NOMO-1 treated with DMSO at 0.1 percent for 48 hours (cell line): ENCODE results near the gene ATG2B.
"Not testable (repeated sequence)": the region's sequence is repeated elsewhere in the genome, so short reads cannot be mapped to it uniquely, and the experiment has no call there.

Experiments used
- DNase-seq: peaks from one replicate; lab custom pipeline; 2025; ENCODE audit not compliant: unreplicated experiment; lab: John Stamatoyannopoulos, UW

ATG2B gene

DNA sequence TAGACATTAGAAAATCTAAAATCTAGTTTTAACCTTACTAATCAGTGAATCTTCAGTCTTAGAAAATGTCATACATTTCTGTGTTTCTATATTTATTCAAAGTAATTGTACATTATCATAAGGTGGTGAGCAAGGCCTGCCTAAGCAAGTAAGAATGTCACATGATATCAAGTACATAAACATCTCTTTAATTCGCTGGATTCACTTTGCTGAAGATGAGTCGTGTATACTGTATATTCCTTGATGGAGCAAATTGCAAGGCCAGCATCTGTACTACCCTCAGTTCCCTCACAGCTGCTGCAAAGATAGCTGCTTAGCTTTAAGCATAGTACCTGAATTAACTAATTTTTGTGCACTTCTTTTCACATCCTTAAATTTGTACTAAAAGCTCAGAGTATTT, 20.3 kb upstream of the ATG2B start:
- DNase-seq, result no peak

DNA sequence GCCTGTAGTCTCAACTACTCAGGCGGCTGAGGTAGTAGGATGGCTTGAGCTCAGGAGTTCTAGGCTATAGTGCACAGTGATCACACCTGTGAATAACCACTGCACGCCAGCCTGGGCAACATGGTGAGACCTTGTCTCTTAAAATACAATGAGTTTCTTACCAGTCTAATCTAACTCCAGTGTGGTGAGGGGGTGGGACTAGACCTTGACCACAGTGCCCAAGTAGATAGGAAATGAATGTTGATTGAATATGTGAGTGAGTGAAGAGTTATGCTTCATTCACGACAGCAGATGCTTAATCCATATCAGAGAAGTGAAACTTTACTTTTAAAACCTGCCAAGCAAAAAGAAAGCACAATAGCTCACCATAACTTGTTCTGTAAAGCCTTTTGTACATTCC, 17.6 kb upstream of the ATG2B start:
- no peak for DNase-seq

DNA sequence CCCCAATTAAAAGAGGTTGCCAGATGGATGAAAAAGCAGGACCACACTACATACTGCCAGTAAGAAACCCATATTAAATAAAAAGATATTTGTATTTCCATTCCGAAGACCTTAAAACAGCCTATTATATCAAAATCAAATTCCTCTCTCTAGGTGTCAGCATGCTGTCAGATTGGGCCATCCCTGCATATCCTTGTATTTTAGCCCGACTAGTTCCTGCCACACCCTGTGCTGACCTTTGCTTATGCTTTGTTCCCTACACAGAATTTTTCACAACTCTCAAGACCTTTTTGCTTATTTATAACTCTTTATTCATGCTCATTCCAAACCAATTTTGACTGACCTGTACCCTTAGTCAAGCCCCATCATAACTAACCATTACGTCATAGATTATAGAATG, 13.0 kb upstream of the ATG2B start:
- no peak for DNase-seq

DNA sequence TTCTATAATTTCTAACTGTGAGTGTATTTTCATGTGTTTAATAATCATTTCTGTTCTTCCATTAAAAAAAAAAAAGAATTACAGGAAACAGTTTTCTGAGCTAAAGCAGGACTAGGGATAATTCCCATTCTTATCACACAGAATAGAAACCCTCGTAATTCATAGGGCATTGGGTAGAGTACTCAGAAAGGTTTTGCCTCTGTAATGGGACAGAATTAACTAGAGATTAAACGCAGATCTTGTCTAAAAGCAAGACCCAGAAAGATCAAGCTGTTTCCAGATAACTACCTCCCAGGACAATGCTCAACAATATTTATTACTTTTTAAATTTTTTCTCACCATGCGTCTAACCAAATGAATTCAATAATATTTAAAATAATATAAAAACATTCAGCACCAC, 10.4 kb upstream of the ATG2B start:
- DNase-seq, result no peak

DNA sequence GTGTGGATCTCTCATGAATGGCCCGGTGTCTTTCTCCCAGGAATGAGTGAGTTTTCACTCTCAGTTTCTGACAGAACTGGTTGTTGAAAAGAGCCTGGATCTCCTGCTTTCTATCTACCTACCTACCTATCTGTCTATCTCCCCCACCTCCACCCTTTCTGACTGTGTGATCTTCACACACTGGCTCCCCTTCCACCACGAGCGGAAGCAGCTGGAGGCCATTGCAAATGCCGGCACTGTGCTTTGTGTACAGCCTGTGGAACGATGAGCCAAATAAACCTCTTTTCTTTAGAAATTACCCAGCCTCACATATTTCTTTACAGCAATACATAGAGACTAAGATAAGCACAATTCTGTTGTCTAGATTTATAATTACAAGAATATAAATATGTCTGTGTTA, 7.4 kb upstream of the ATG2B start:
- no peak for DNase-seq

DNA sequence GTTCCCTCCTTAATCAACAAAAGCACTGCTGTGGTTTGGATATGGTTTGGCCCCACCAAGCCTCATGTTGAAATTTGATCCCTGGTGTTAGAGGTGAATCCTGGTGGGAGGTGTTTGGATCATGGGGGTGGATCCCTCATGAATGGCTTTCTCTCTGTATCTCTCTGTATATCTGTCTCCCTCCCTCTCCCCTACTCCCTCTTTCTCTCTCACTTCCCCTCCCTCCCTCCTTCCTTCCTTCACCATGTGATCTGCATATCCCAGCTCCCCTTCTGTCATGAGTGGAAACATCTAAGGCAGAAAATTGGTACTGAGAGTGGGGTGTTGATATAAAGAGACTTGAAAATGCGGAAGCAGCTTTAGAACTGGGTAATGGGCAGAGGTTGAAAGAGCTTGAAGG, 5.4 kb upstream of the ATG2B start:
- DNase-seq, result no peak

DNA sequence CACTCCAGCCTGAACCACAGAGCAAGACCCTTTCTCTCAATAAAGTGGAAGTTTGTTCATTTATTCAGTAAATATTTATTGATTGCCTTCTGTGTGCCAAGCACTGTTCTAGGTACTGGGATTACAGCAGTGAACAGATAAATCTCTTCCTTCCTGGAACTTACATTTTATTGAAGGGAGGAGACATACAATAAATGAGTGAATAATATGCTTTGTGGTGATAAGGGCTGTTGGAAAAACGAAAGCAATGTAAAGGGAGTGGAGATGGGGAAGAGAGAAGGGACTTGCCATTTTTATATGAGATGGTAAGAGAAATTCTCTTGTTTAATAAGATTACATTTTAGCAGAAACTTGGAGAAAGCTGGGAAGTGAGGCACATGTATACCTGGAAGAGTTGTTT, 1.8 kb upstream of the ATG2B start:
- no peak for DNase-seq

DNA sequence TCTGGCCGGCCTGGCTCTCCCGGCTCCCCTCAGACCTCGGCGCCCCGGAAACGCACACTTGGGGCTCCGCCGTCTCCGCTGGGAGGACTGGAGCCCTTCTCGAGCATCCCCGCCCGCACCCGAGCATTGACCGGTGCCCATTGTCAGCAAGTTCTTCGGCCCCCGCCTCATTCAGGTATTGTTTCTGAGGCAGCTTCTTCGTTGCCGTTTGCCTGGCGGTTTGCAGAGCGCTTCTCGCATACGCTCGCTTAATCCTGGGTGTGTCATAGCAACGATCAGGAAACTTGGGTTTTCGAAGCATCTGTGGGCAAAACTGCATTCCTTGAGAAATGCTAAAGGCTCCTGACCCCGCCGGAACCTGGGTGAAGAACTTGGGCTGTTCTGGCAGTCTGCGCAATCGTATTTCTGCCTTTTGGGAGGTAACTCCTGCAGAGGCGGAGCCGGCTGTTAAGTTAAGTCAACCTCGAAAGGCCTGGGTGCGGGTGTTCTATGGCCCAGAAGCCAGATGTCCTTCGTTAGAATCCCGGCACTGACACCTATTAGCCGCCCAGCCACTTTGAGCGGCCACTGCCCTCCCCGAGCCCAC, 703 bp upstream of the ATG2B start:
- peak; percentile 20 for DNase-seq

DNA sequence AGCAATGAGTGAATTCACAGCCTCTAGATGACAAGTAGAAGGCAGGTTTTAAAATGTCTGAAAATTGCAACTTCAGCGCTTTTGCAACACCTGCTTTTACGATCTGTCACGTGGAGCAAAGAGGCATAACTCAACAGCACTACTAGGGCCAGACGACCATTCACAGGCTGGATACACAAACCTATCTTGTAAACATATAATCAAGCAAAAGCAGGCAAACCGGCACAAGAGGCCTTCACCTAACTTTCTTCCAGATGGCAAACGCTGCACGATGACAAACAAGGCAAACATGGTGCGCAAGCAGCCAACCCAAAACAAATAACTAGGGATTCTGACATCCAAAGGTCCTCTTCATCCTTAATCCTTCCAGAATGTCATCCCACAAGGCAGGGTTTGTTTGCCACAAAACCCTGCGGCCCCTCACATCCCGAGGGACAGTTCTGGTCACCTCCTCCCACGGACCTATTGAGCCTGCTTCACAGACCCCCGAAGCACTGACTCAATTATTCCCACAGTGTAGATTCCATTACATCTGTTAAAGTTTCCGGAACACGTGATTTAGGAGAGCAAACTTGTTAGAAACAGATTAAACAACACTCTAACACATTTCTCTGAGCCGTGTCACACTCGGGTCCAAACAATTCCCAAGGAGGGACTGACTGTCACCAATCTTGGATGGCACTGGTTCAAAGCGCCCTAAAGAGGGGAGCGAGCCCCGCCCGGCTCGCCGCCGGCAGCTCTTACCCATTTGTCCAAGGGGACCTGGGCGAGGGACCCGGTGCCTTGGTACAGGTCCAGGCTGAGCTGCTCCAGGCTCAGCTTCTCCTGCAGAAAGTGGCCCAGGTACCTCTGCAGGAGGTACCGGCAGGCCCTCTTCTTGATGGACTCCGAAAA, 823 bp downstream of the ATG2B start:
- DNase-seq, result peak; percentile 82

DNA sequence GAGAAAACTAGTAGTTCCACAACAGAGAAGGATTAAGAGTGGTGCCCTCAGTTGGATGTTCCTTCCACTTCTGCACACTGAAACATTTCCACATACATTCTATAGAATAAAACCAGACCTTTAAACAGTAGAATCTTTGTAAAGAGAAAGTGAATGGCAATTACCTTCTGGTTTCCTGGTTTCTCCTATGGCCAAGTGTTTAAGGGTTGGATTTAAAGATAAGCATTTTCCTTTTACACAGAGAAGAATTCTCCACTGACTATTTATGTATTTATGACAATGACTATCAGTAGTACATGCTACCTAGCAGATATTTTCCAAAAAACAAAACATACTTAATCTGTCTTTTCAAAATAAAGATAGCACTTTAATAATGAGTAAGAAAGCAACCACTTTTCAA, 3.2 kb downstream of the ATG2B start:
- no peak for DNase-seq

DNA sequence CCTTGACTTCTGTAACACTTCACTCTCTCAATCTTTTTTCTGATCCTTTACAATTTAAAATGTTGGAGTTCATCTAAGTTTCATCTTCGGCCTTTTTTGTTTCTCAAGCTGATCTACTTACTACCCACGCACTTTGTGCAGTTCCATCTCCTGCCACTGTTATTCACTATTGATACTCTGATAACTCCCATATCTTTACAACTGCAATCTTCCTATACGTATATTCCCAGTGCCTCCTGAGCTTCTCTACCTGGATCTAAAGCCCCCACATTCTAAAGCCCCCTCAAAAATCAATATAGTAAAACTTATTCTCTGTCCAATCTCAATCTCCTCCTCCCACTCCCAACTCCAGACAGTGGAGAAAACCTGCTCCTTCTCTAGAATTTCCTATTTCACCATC, 5.9 kb downstream of the ATG2B start:
- no peak for DNase-seq

DNA sequence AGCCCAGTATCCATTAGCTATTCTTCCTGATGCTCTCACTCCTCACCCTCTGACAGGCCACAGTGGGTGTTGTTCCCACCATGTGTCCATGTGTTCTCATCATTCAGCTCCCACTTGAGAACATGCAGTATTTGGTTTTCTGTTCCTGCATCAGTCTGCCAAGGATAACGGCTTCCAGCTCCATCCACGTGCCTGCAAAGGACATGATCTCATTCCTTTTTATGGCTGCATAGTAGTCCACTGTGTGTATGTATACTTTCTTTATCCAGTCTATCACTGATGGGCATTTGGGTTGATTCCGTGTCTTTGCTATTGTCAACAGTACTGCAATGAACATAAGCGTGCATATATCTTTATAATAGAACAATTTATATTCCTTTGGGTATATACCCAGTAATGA, 8.9 kb downstream of the ATG2B start:
- no peak for DNase-seq

DNA sequence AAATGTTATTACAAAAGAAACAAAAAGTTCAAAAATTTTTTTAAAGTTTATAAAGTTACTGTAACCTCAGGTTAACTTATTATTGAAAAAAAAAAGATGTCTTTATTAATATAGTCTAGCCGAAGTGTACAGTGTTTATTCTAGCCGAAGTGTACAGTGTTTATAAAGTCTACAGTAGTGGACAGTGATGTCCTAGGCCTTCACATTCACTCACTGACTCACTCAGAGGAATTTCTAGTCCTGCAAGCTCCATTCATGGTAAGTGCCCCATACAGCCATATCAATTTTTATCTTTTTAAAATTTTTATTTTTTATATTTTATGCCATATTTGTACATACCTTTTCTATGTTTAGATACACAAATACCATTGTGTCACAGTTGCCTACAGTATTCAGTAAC, 10.4 kb downstream of the ATG2B start:
- DNase-seq, result no peak

DNA sequence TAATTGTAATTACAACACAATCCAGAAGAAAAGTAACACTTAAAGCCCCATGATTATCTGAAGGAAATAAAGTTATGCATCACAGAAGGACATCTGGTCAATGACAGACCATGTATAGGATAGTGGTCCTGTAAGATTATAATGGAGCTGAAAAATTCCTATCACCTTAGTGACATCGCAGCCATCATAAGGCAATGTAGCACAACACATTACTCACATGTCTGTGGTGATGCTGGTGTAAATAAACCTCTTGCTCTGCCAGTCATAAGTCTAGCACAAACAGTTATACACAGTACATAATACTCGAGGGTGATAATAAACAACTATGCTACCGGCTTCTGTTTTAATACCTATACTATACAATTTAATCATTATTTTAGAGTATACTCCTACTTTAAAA, 11.2 kb downstream of the ATG2B start:
- no peak for DNase-seq

DNA sequence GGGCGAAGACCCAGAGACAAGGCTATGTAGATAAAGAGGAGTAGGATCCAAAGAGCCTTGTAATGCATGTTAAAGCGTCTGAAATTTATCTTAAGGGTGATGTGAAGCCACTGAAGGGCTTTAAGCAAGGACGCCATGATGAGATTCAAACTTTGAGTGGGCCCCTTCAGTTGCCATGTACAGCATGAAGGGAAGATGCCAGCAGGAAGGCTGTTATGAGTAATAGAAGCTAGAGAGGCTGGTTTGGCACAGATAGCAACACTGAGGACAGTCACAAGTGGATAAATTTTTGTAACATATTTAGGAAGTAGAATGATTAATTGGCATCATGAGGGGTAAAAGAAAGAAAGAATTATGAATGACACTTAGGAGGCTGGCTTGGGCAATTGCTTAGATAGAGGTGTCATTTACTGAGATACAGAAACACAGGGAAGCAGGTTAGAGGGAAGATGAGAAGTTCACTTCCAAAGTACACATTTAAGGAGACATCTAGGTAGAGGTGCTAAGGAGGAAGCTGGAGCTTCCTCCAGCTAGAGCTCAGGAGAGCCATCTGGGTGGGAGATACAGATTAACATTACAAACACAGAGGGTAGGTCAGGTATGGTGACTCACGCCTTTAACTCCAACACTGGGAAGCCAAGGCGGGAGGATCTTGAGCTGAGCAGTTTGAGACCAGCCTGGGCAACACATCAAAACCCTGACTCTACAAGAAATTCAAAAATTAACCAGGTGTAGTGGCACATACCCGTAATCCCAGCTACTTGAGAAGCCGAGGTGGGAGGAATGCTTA, 13.7 kb downstream of the ATG2B start:
- no peak for DNase-seq

DNA sequence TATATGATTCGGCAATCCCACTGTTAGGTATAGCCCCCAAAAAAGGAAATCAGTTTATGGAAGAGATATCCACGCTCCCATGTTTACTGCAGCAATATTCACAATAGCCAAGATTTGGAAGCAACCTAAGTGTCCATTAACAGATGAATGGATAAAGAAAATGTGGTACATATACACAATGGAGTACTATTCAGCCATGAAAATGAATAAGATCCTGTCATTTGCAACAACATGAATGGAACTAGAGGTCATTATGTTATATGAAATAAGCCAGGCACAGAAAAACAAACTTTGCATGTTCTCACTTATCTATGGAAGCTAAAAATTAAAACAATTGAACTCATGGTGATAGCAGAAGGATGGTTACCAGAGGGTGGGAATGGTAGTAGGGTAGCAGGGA, 15.2 kb downstream of the ATG2B start:
- not testable (repeated sequence) for DNase-seq

DNA sequence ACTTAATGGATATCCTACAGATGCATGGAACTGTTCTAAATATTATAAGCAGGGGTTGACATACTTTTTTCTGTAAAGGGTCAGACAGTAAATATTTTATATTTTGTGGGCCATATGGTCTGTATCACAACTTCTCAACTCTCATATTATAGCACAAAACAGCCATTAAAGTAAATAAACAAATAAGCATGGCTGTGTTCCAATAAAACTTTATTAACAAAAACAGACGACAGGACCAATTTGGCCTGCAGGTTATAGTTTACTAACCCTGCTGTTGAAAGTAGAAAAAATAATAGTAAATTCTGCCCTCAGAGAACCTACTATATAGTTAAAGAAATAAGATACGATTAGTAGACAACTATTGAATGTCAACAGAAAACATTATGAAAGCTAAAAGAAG, 17.5 kb downstream of the ATG2B start:
- DNase-seq, result no peak

DNA sequence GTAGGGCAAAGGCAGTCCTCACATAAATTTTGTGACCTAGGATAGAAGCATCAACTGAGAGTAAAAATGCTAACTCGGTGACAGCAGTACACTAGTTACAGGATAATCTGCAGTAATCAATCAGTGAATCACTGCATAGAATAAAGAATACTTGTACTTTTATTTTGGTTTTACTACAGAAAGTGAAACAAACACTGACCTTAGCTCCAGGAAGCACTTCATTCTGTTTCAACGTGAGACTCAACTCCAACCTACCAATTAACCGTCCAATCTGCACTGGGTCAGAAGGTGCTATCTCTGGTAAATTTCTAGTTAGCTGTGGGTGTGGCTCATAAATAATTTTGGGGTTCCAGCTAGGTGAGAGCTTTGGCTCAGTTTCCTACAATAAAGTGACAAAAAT, 21.8 kb downstream of the ATG2B start:
- DNase-seq, result no peak

DNA sequence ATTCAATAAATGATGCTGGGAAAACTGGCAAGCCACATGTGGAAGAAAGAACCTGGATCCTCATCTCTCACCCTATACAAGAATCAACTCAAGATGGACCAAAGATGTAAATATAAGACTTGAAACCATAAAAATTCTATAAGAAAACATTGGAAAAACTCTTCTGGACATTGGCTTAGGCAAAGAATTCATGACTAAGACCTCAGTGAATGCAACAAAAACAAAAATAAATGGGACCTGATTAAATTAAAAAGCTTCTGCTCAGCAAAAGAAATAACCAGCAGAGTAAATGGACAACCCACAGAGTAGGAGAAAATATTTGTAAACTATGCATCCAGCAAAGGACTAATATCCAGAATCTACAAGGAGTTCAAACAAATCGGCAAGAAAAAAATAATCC, 24.6 kb downstream of the ATG2B start:
- no peak for DNase-seq

DNA sequence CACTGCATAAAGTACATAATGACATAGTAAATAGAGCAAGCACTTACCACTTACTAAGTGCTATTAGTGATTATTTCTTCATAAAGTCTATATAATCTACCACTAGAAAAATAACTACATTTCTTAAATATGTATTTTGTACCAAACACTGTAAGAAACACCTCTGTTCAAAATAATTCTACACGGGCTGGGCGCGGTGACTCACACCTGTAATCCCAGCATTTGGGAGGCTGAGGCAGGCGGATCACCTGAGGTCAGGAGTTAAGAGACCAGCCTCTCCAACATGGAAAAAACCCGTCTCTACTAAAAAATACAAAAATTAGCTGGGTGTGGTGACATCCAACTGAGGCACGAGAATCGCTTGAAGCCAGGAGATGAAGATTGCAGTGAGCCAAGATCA, 38.9 kb downstream of the ATG2B start:
- no peak for DNase-seq

DNA sequence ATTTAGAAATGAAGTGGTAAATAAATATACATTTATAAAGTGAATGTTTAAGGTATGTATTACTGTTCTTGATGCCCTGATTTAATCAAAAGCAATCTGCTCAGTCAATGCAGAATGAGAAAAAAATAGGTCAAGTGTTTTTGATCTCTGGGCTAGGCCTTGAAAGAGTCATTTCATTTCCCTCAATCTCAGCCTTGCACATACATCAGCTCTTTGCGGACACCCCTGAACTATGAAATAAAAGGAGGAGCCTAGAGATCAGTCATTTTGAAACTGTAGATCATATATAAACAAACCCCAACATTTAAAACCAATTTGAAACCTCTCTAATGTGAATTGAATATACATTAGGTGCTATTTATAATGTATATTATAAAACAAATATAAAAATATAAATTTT, 42.5 kb downstream of the ATG2B start:
- no peak for DNase-seq

DNA sequence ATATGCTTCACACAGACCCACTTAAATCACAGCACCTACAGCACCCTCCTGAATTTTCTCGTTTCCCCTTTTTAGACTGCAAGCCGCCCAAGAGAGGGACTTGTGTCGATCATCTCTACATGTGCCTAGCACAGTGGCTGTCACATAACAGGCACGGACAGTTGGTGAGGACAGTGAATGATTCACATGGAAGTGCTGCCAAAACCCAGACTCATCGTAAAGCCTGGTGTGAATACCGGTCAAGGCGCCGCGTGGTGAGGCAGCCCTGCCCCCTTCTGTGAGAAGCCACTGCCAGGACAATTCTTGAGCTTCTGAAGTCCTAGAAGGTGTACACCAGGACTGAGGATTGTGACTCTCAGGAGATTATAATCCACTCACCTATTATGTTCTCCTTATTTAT, 44.3 kb downstream of the ATG2B start:
- no peak for DNase-seq
